K562 (cell line): ENCODE results near the gene GFOD1. TPM values are rescaled to one million over a fixed set of nuclear protein-coding genes. Genes with fewer than 3 reads are reported as not detected.

Experiments
- ATAC-seq: fragments of 200-7000 bp; cut with Tn5 transposase; 3 replicates; pipeline ENCODE4 v1.9.1; 2020; ENCODE audit warnings: moderate library complexity
- BruUV-seq: library from RNA; stranded (reverse); fragments of 400-500 nt; replicated peaks from 2 replicates; lab custom pipeline; 2021; lab: Mats Ljungman, UMichigan
- CTCF ChIA-PET: fragments of 300-600 bp; formaldehyde crosslinking; extraction: SDS; loops from one replicate; lab custom pipeline; 2021; ENCODE audit warnings: low intra/inter-chr PET ratio; lab: Yijun Ruan, JAX
- POLR2A ChIA-PET: fragments of 300-600, 350-650 bp; sonication (Branson Sonifier 250); formaldehyde crosslinking; extraction: SDS; loops from one replicate; lab custom pipeline; 2021; ENCODE audit warnings: antibody characterized with exemption, inconsistent platforms; lab: Yijun Ruan, JAX
- DNase-seq, 4 experiments: peaks; one replicate each; pipeline versions ENCODE4 v3.0.0 to v3.0.0-alpha.2; 2011 to 2018; ENCODE audit warnings: low spot score in 3 of 4, mixed read lengths in 3 of 4; ENCODE audit errors: extremely low read depth in 1 of 4
- FAIRE-seq: peaks from 2 replicates; lab custom pipeline; 2011; peaks lifted over from hg19 to GRCh38; lab: Jason Lieb, UNC
- H2AFZ ChIP-seq: 2 replicates; pipeline ENCODE4 v1.6.0; 2011; ENCODE audit warnings: low read depth, low read length, control low read depth, inconsistent platforms
- H3K27ac ChIP-seq: fragments of 200-600 bp; 3 replicates; pipeline ENCODE4 v1.8.0; 2011; ENCODE audit warnings: low read depth, mild to moderate bottlenecking, control low read depth, inconsistent platforms, low read length, moderate library complexity, mixed read lengths; ENCODE audit errors: extremely low read depth
- H3K27me3 ChIP-seq, 2 experiments: fragments of 300-600 bp in 1 of 2; 2 replicates in 1 of 2; 3 replicates in 1 of 2; pipeline versions ENCODE4 v1.6.0 to v1.8.0; 2011; ENCODE audit warnings: inconsistent platforms in 2 of 2, low read length in 2 of 2, mild to moderate bottlenecking in 1 of 2, mixed read lengths in 1 of 2, moderate library complexity in 1 of 2; ENCODE audit not compliant: control insufficient read depth in 2 of 2, insufficient read depth in 2 of 2
- H3K36me3 ChIP-seq: fragments of 300-600 bp; 3 replicates; pipeline ENCODE4 v1.8.0; 2011; ENCODE audit warnings: mild to moderate bottlenecking, low read length, inconsistent platforms; ENCODE audit not compliant: control insufficient read depth, insufficient read depth
- H3K4me1 ChIP-seq, 2 experiments: fragments of 200-600 bp in 1 of 2; replicated peaks in 1 of 2; 2 replicates in 1 of 2; 3 replicates in 1 of 2; pipeline versions ENCODE4 v1.5.1 to v1.8.0; 2011; ENCODE audit warnings: inconsistent platforms in 2 of 2, low read length in 2 of 2, mild to moderate bottlenecking in 1 of 2, mixed read lengths in 1 of 2, moderate library complexity in 1 of 2; ENCODE audit not compliant: control insufficient read depth in 2 of 2, insufficient read depth in 2 of 2
- H3K4me2 ChIP-seq: 2 replicates; pipeline ENCODE4 v1.6.1; 2011; ENCODE audit warnings: low read length, control low read depth, inconsistent platforms, mixed read lengths; ENCODE audit not compliant: insufficient read depth
- H3K4me3 ChIP-seq: fragments of 200-600 bp; sonication (generic), shearing (Covaris generic); 2 replicates; pipeline ENCODE4 v1.5.1; 2016; ENCODE audit warnings: control low read depth, inconsistent platforms
- H3K79me2 ChIP-seq: fragments of 200-600 bp; 3 replicates; pipeline ENCODE4 v1.8.0; 2011; ENCODE audit warnings: low read length, inconsistent platforms; ENCODE audit not compliant: control insufficient read depth, insufficient read depth
- H3K9ac ChIP-seq, 2 experiments: 2 replicates each; pipeline versions ENCODE4 v1.6.0 to v1.6.1; 2011; ENCODE audit warnings: low read depth in 2 of 2, low read length in 2 of 2, control low read depth in 1 of 2, inconsistent platforms in 1 of 2, mild to moderate bottlenecking in 1 of 2, mixed read lengths in 1 of 2; ENCODE audit not compliant: insufficient read depth in 1 of 2
- H3K9me1 ChIP-seq: one replicate; pipeline ENCODE4 v1.6.0; 2011; ENCODE audit warnings: inconsistent platforms, mild to moderate bottlenecking, low read length, moderate library complexity; ENCODE audit not compliant: control insufficient read depth, insufficient read depth
- H3K9me3 ChIP-seq: replicated peaks from 2 replicates; pipeline ENCODE4 v1.5.1; 2011; ENCODE audit warnings: low read depth, low read length, inconsistent platforms; ENCODE audit not compliant: control insufficient read depth, insufficient read depth
- H4K20me1 ChIP-seq: replicated peaks from 2 replicates; pipeline ENCODE4 v1.6.1; 2011; ENCODE audit warnings: low read length, inconsistent platforms, mixed read lengths; ENCODE audit not compliant: control insufficient read depth, insufficient read depth
- CGGBP1 ChIP-seq: fragments of 250-450 bp; sonication (Bioruptor Pico); IDR thresholded peaks from 2 replicates; pipeline ENCODE4 v1.9.0; 2021; ENCODE audit warnings: mild to moderate bottlenecking
- CREB5 ChIP-seq: fragments of 250-450 bp; sonication (Bioruptor Pico); IDR thresholded peaks from 2 replicates; pipeline ENCODE4 v1.5.0; 2020; ENCODE audit warnings: mild to moderate bottlenecking
- MYBL2 ChIP-seq, 2 experiments: fragments of 450-650 bp in 1 of 2; sonication (generic) in 1 of 2; formaldehyde crosslinking in 1 of 2; IDR thresholded peaks; 2 replicates each; pipeline versions ENCODE4 v1.6.1 to v1.8.1; 2017 to 2022; ENCODE audit warnings: borderline replicate concordance in 1 of 2, inconsistent platforms in 1 of 2, low read depth in 1 of 2, mild to moderate bottlenecking in 1 of 2, missing genetic modification reagents in 1 of 2, moderate library complexity in 1 of 2
- ZC3H11A ChIP-seq: IDR thresholded peaks from 2 replicates; pipeline ENCODE4 v1.6.1; 2012; ENCODE audit warnings: low read depth, low read length, improper control_type of control experiment
- WGBS: fragments of 100-300 bp; shearing (Covaris generic); methylation state at CpG from one replicate; pipeline ENCODE4 v1.1.6; 2016; ENCODE audit warnings: low coverage, mixed read lengths; ENCODE audit not compliant: insufficient coverage; ENCODE audit errors: missing lambda C conversion rate; 5-methylcytosine and 5-hydroxymethylcytosine counted together
- in situ Hi-C: fragments of 300-500 bp; cut with MboI; formaldehyde crosslinking; loops from 4 replicates; pipeline ENCODE4 v1.15.0; 2018; ENCODE audit warnings: inconsistent platforms, mixed read lengths
- intact Hi-C: fragments of 100-400 bp; cut with micrococcal nuclease; formaldehyde crosslinking; loops from 2 replicates; pipeline ENCODE4 v1.14.2; 2022
- polyA plus RNA-seq, 8 experiments: library from polyadenylated mRNA; depleted of rRNA in 4 of 8; stranded (reverse) in 5 of 8; unstranded in 3 of 8; fragments of >200 nt; fragmentation: Nextera tagmentation in 2 of 8; fragmentation: Illumina TruSeq in 1 of 8; extraction: Ambion mirVana in 2 of 8; extraction: Trizol in 1 of 8; gene quantifications; 2 replicates each; pipeline versions ENCODE4 v1.2.1 to v1.2.3, GENCODE V29; 2011 to 2014; ENCODE audit warnings: inconsistent platforms in 1 of 8, missing spikeins in 1 of 8
- total RNA-seq, 7 experiments: library from RNA; depleted of rRNA in 6 of 7; stranded (reverse); fragments of >200 nt in 6 of 7; fragmentation: Illumina TruSeq in 2 of 7; extraction: Trizol in 2 of 7; gene quantifications; 2 replicates each; pipeline versions ENCODE4 v1.2.1 to v1.2.3, GENCODE V29; 2011 to 2021; ENCODE audit warnings: low replicate concordance in 1 of 7
- TF ChIP-seq, protein P1 (sequence below): sonication (generic); formaldehyde crosslinking; IDR thresholded peaks from 2 replicates; pipeline ENCODE4 v1.8.1; 2023; ENCODE audit warnings: mild to moderate bottlenecking, missing genetic modification reagents
- TF ChIP-seq, protein P2 (sequence below): sonication (generic); formaldehyde crosslinking; IDR thresholded peaks from 2 replicates; pipeline ENCODE4 v1.8.0; 2023; ENCODE audit warnings: missing genetic modification reagents, mild to moderate bottlenecking, borderline replicate concordance
- TF ChIP-seq, protein P3 (sequence below): sonication (generic); formaldehyde crosslinking; IDR thresholded peaks from 2 replicates; pipeline ENCODE4 v1.8.1; 2022; ENCODE audit warnings: missing genetic modification reagents

Gene GFOD1
- total and polyA plus RNA-seq, 9 of the 15 experiments (the other 6 are each of a cell fraction or from before 2014, with no cell fraction given): 3.8 to 12.0 (median 8.2) TPM

DNA sequence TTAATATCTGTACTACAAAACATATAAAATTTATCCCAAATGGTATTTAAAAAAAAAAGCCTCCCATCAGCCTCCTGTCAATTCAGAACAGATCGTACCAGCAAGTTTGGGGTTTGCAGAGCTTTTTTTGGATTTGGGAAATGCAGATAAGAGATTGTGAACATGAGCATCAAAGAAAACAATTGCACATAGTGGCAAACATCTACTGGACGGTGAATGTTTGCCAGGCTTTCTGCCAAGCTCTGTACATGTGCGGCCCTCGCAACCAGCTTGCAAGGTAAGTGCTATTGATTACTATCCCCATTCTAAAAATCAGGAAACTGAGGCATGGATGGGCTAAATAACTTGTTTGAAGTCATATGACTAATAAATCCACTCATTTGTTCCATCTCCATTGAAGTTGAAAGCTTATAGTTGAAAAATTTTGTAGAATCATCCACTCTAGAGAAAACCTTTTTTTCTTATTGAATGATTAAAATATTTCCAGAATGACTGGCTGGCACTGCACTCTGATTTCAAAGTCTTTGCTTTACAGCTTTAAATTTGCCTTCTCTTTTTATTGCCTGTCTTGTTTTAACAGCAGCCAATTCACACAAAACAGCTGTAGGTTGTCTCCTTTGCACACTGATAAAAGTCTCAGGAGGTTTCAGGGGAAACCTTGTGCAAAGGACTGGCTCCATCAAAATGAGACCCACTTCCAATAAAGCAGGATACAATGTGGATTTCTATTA is 49.6 kb upstream of the GFOD1 start (continued):
- no peak for TF ChIP-seq CGGBP1 (CRISPR knock-in tag)
- TF ChIP-seq, protein P1, sequence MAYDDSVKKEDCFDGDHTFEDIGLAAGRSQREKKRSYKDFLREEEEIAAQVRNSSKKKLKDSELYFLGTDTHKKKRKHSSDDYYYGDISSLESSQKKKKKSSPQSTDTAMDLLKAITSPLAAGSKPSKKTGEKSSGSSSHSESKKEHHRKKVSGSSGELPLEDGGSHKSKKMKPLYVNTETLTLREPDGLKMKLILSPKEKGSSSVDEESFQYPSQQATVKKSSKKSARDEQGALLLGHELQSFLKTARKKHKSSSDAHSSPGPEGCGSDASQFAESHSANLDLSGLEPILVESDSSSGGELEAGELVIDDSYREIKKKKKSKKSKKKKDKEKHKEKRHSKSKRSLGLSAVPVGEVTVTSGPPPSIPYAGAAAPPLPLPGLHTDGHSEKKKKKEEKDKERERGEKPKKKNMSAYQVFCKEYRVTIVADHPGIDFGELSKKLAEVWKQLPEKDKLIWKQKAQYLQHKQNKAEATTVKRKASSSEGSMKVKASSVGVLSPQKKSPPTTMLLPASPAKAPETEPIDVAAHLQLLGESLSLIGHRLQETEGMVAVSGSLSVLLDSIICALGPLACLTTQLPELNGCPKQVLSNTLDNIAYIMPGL (CRISPR knock-in tag): no peak
- TF ChIP-seq MYBL2 (IDR thresholded peaks at IDR 0.05; ENCODE audit: low read depth): no peak
- no peak for TF ChIP-seq MYBL2 (CRISPR knock-in tag; IDR thresholded peaks at IDR 0.05; ENCODE audit: borderline replicate concordance)

DNA sequence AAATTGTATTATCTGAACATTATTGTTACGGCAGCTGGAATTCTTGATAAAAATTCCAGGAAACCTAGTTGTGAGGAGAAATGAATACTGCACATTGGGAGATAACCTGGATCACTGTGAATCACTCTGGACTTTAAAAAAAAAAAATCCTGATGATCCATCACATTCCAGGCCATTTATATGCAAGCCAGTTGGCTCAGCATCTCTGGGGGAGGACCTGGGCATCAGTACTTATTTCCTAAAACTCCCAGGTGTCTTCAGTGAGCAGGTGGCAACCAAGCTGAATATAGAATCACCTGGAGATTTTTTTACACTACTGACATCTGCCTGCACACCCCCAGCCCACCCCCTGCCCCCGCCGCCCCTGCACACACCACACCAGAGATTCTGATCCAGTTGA is 47.9 kb upstream of the GFOD1 start:
- in situ Hi-C loops (no loop called here), intact Hi-C loops (no loop called here)
- Histone ChIP-seq H2AFZ (no peak overlapping the region), H3K79me2 (no peaks in the 10 kb centered on the region), H3K4me2 (no peak overlapping the region), H3K36me3 (no peaks in the 10 kb centered on the region), H3K27me3 (peaks cover 10 to 28% of the 10 kb centered on the region in 2 experiments; a peak in 3 of 5 replicates), H3K27ac (no peak overlapping the region), H3K9me1 (no peaks in the 10 kb centered on the region), H3K4me3 (no peak overlapping the region), H3K9me3 (no peaks in the 10 kb centered on the region), H4K20me1 (no peaks in the 10 kb centered on the region), H3K4me1 (no peaks in the 10 kb centered on the region), H3K9ac (no peak overlapping the region)
- ATAC-seq: no peak
- DNase-seq: no peak
- CTCF ChIA-PET: no interaction called here
- POLR2A ChIA-PET: interaction anchor here (1.5 kb wide), 1 partner anchor 38 kb away, joined by 3 read pairs; no protein-coding TSS in a partner anchor
- no peak for FAIRE-seq
- BruUV-seq: no TSS peak
- WGBS: 0% methylated on average over 2 of the region's 3 CpGs
- TF ChIP-seq CREB5 (CRISPR knock-in tag): no peak
- no peak for TF ChIP-seq ZC3H11A
- TF ChIP-seq, protein P2, sequence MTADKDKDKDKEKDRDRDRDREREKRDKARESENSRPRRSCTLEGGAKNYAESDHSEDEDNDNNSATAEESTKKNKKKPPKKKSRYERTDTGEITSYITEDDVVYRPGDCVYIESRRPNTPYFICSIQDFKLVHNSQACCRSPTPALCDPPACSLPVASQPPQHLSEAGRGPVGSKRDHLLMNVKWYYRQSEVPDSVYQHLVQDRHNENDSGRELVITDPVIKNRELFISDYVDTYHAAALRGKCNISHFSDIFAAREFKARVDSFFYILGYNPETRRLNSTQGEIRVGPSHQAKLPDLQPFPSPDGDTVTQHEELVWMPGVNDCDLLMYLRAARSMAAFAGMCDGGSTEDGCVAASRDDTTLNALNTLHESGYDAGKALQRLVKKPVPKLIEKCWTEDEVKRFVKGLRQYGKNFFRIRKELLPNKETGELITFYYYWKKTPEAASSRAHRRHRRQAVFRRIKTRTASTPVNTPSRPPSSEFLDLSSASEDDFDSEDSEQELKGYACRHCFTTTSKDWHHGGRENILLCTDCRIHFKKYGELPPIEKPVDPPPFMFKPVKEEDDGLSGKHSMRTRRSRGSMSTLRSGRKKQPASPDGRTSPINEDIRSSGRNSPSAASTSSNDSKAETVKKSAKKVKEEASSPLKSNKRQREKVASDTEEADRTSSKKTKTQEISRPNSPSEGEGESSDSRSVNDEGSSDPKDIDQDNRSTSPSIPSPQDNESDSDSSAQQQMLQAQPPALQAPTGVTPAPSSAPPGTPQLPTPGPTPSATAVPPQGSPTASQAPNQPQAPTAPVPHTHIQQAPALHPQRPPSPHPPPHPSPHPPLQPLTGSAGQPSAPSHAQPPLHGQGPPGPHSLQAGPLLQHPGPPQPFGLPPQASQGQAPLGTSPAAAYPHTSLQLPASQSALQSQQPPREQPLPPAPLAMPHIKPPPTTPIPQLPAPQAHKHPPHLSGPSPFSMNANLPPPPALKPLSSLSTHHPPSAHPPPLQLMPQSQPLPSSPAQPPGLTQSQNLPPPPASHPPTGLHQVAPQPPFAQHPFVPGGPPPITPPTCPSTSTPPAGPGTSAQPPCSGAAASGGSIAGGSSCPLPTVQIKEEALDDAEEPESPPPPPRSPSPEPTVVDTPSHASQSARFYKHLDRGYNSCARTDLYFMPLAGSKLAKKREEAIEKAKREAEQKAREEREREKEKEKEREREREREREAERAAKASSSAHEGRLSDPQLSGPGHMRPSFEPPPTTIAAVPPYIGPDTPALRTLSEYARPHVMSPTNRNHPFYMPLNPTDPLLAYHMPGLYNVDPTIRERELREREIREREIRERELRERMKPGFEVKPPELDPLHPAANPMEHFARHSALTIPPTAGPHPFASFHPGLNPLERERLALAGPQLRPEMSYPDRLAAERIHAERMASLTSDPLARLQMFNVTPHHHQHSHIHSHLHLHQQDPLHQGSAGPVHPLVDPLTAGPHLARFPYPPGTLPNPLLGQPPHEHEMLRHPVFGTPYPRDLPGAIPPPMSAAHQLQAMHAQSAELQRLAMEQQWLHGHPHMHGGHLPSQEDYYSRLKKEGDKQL (CRISPR knock-in tag): no peak
- TF ChIP-seq, protein P3, sequence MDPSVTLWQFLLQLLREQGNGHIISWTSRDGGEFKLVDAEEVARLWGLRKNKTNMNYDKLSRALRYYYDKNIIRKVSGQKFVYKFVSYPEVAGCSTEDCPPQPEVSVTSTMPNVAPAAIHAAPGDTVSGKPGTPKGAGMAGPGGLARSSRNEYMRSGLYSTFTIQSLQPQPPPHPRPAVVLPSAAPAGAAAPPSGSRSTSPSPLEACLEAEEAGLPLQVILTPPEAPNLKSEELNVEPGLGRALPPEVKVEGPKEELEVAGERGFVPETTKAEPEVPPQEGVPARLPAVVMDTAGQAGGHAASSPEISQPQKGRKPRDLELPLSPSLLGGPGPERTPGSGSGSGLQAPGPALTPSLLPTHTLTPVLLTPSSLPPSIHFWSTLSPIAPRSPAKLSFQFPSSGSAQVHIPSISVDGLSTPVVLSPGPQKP (CRISPR knock-in tag): no peak
